Bone marrow (tissue), 2 donors: ENCODE data around the gene GRIA1.
A peak's percentile ranks its signal among the peaks of the same experiment; 100 is the strongest.

Source experiments
- DNase-seq, 2 donors: peaks; one replicate each; lab custom pipeline; 2025; lab: John Stamatoyannopoulos, UW

GRIA1 gene

GRCh38 chr5:153551537-153552079, 61.1 kb downstream of the GRIA1 start:
- DNase-seq, result peak in 1 of 2 donors; percentile 8

DNA sequence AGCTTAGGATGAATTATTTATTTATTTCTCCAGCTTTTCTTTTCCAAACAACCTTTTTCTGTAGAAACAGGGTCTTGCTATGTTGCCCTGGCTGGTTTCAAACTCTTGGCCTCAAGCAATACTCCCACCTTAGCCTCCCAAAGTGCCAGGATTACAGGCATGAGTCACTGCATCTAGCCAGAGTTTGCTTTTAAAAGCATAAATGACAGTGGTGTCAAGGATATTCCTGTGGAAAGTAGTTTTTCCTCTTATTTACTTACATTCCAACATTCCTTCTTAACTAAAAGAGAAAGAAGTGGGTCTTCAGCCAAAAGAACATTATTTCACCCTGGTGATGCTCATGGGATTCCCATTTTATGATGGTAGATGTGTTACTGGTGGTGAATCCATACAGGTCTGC, 62.4 kb downstream of the GRIA1 start:
- no peak for DNase-seq

DNA sequence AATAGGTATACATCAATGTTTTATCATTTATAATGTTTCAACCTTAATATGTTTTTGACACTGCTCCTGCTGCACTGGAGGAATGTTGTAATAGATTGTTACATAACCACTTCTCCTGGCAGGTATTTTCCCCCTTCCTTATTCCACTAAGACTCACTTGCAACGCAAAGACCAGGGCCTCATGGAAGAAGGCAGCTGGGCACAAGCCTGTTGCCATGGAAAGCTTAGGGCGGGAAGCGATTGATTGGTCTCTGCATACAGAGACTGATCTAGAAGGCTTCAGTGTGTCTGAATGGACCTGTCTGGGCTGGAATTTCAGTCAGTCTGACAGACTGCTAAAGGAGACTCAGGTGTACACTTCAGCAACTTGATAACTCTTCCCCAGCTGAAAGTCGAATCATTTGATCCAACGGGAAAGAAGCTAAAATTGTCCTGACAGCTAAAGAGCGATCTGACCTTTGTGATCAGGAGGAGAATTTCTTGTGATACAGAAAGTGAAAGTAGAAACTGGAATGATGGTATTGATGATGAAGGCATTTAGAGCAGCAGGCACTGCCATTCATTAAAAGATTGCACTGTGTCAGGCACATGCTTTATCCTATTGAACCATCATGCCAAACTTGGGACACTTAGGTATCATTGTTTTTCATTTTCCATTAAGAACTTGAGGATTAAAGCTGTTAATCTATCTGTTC, 65.1 kb downstream of the GRIA1 start:
- DNase-seq, result no peak

GRCh38 chr5:153558957-153559356, 68.5 kb downstream of the GRIA1 start:
- no peak for DNase-seq

DNA sequence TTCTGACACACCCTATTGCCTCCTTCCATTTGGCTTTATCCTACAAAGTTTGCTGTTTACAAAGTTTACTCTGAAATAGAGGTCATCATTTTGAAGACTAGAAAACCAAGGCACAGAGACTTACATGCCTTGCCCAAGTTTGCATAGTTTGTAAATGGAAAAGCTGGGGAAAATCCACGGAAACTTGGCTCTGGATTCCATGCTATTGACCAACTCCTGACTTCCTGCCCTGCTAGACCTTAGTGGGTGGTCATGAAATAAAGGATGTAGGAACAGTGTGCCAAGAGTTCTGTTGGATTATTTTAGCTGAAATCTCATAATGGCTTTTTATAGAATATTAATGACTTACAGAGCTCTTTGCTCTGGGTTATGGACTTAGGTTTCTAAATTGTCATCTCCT, 69.5 kb downstream of the GRIA1 start:
- DNase-seq, result no peak

- DNase-seq, result no peak
These were observed 71.7 kb downstream of the GRIA1 start for GRCh38 chr5:153562189-153562588.

- DNase-seq, result no peak
These were observed 75.4 kb downstream of the GRIA1 start for GRCh38 chr5:153565822-153566221.

GRCh38 chr5:153569036-153569435, 78.6 kb downstream of the GRIA1 start:
- no peak for DNase-seq

DNA sequence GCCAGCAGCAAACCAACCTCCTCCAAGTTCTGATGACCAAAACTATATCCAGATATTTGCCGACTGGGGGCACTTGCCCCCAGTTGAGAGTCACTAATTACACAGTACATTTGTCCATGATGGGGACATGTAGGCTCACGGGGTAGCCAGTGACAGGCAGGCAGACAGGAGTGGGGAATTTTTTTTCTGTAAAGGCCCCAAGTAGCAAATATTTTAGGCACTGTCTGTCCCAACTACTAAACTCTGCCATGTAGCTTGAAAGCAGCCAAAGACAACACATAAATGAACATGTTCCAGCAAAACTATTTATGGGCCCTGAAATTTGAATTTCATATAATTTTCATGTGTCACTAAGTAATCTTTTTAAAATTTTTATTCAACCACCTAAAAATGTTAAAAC, 80.7 kb downstream of the GRIA1 start:
- DNase-seq, result no peak

- no peak for DNase-seq
These were observed 82.1 kb downstream of the GRIA1 start for GRCh38 chr5:153572411-153573145.

- no peak for DNase-seq
These were observed 83.0 kb downstream of the GRIA1 start for GRCh38 chr5:153573326-153574033.

DNA sequence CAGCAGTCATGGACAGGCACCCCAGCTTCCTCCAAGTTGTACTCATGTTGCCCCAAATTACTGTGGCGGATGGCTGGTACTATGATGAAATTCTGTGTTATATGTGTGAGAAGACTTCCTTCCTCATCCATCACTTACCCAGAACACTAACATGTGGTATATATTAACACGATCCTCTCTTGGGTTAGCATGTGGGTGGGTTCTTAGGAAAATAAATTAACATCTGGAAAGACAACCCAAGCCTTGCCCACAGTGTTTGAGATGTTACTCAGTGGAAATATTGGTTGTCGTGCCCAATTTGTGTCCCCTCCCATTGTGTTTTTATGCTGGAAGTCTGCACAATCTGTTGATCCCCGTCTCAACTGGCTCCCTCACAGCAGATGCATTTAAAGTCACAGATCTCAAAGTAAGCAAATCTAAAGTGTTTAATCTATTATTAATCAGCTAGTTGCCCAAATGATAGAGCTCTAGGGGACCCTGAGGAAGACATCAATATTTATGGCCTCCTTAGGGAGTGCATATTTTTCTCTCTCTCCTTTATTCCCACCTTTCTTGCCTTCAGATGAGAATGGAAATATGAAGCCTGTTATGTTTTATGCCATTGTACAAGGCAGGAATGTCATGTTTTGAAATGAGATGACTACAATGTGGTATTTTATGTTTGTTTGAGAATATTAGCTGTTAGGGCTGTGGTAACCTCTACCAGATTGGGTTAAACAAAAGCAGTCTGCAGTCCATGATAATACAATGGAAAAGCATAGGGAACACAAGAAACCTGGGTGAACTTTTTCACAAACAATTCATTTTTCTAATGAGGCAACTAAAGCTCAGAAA, 93.9 kb downstream of the GRIA1 start:
- DNase-seq, result no peak

- no peak for DNase-seq
These were observed 94.5 kb downstream of the GRIA1 start for GRCh38 chr5:153584960-153585359.

DNA sequence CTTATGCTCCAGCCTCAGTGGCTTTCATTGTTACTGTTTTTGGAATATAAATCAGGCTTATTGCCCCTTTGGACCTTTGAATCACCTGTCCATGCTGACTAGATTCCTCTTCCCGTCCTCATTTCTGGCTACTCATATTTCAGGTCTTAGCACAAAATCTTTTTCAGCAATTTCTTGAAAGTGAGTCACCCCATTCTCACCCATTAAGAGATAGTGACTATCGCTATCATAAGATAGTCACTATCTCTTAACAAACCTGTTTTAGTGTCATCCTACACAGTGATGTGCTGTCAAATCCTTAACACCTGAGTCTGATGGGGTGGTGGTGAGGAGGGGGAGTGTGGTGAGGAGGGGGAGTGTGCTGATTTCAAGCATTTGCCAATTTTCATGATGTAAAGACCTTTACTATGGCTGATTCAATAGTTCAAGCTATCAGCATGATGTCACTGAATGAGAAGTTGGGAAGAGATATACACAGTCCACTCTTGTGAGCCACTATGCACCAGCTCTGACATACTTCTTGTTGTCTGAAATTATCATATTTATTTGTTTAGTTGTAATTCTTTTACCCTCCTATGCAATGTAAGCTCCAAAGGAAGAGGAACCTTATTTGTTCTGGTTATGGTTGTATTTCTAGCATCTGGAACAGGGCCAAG, 95.3 kb downstream of the GRIA1 start:
- no peak for DNase-seq

DNA sequence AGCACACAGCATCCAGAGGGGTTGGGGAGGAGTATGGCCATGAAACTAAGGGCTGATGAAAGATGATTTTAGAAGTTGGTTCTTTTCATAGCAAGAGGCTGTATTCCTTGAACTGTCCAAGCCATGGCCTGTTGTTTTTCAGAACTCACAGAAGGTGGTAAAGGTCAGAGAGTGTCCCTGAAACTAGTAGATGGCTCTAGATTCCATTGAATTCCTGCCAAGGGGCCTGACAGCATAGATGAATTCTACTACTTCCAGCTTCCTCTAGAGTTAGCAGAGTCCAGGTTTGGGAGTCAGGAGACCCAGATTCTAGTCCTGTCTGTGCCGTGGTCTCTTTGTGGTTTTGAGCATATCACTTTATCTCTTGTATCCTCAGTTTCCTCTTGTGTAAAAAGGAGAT, 101.6 kb downstream of the GRIA1 start:
- no peak for DNase-seq

DNA sequence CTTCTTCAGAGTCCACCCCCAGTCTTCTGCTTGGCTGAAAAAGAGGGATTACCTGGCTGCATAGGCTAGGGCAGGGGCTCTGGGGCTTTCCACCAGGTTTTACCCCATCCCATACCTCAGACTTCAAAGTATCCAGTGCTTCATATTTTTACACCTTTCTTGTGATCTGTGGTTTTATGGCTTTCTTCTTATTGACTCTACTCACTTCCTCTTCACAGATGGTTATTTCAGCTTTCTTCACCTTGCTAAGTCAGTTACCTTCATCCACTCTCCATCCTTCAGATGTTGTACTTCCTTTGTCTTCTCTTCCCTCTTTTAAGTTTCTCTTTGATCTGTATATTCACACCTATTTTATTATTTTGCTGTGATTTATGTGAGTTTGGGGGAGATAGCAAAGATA, 104.3 kb downstream of the GRIA1 start:
- DNase-seq, result no peak

GRCh38 chr5:153598099-153598498, 107.6 kb downstream of the GRIA1 start:
- no peak for DNase-seq

GRCh38 chr5:153601377-153601776, 110.9 kb downstream of the GRIA1 start:
- no peak for DNase-seq

GRCh38 chr5:153605386-153605785, 114.9 kb downstream of the GRIA1 start:
- no peak for DNase-seq

DNA sequence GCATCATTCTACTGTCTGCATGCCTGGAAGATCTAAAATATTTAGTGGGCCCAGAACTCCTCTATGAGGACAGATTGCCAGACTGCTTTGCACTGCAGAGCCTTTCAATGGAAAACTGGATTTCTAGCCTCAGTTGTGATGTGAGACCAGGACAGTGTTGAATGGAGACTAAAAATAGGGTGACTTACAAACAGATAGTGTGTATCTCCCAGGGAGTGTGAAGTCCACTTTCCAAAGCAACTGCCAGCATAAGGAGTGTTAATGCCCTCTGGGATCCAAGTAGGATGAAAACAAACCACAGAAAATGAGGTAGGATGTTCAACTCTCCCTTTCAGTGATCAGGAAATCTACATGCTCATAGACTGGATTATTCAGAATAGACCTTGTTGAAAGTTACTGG, 119.5 kb downstream of the GRIA1 start:
- DNase-seq, result no peak

DNA sequence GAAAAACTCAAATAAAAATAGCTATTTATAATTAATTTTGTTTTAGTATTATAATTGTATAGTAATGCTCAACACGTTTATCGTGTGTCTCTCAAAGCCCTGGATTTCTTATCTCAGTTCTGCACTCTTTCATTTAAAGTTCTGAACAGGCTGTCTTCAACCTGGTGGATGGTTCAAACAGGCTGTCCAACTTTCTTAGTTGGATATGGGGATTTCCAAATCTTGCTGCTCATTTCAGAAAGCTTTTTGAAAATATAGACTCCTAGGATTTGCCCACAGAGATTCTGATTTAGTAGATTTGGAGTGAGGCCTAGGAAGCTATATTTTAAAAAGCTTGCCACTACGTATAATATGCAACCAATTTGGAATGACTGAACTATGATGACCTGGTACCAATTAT, 120.3 kb downstream of the GRIA1 start:
- no peak for DNase-seq
